ENCODE measurements around the gene PRDM16.
"Not testable (repeated sequence)": the region's sequence is repeated elsewhere in the genome, so short reads cannot be mapped to it uniquely, and the experiment has no call there.

Gene PRDM16

GRCh38 chr1:3163356-3163755 is 94.4 kb downstream of the PRDM16 start:
- DNase-seq (ENCODE audit: insufficient read length, low spot score), result no peak
- TF ChIP-seq CTCF (IDR thresholded peaks at IDR 0.05; ENCODE audit: insufficient read depth, missing control alignments), result no peak
- no peak for FAIRE-seq

GRCh38 chr1:3164671-3165070 is 95.7 kb downstream of the PRDM16 start:
- FAIRE-seq (no peak), DNase-seq (ENCODE audit: insufficient read length, low spot score) (no peak)
- no peak for TF ChIP-seq CTCF (IDR thresholded peaks at IDR 0.05; ENCODE audit: insufficient read depth, missing control alignments)

- not testable (repeated sequence) for FAIRE-seq; DNase-seq (ENCODE audit: insufficient read length, low spot score)
Measured at GRCh38 chr1:3165189-3165588, 96.2 kb downstream of the PRDM16 start.

- DNase-seq (ENCODE audit: insufficient read length, low spot score), result no peak
- TF ChIP-seq CTCF (IDR thresholded peaks at IDR 0.05; ENCODE audit: insufficient read depth, missing control alignments), result no peak
- FAIRE-seq, result no peak
Measured at GRCh38 chr1:3166206-3166918, 97.4 kb downstream of the PRDM16 start.

GRCh38 chr1:3167255-3167654 is 98.3 kb downstream of the PRDM16 start:
- DNase-seq (ENCODE audit: insufficient read length, low spot score), result no peak
- no peak for TF ChIP-seq CTCF (IDR thresholded peaks at IDR 0.05; ENCODE audit: insufficient read depth, missing control alignments)
- FAIRE-seq, result no peak

- DNase-seq (ENCODE audit: insufficient read length, low spot score) (no peak), FAIRE-seq (no peak)
Measured at GRCh38 chr1:3168678-3169077, 99.7 kb downstream of the PRDM16 start.

GRCh38 chr1:3169665-3170356 is 100.8 kb downstream of the PRDM16 start:
- FAIRE-seq, result no peak
- no peak for DNase-seq (ENCODE audit: insufficient read length, low spot score)
- TF ChIP-seq CTCF (IDR thresholded peaks at IDR 0.05; ENCODE audit: insufficient read depth, missing control alignments), result no peak

More at GRCh38 chr1:3168678-3169077, 99.7 kb downstream of the PRDM16 start:
- TF ChIP-seq CTCF (IDR thresholded peaks at IDR 0.05; ENCODE audit: insufficient read depth, missing control alignments), result no peak
